Cardiac septum (tissue), 1 donor: ENCODE results near the gene STARD10. TPM values are rescaled to one million over a fixed set of nuclear protein-coding genes. Genes with fewer than 3 reads are reported as not detected.

Source experiments
- DNase-seq: peaks from one replicate; pipeline ENCODE4 v3.0.0-alpha.2; 2020; ENCODE audit warnings: low spot score
- intact Hi-C: fragments of 100-400 bp; cut with DNase I; formaldehyde crosslinking; loops from one replicate; pipeline ENCODE4 v1.14.0; 2022
- total RNA-seq: library from RNA; stranded (reverse); fragmentation: NEBNext Ultra II Directional; extraction: Animal tissue kit (Norgen Biotek cat#: 25700); gene quantifications from one replicate; pipeline ENCODE4 v1.2.1, GENCODE V29; 2021
- donor health status: DM: no; HTN: no; CAD: no.

STARD10 gene
- total RNA-seq, 1 donor from 2014 or later: 45.2 TPM

DNA sequence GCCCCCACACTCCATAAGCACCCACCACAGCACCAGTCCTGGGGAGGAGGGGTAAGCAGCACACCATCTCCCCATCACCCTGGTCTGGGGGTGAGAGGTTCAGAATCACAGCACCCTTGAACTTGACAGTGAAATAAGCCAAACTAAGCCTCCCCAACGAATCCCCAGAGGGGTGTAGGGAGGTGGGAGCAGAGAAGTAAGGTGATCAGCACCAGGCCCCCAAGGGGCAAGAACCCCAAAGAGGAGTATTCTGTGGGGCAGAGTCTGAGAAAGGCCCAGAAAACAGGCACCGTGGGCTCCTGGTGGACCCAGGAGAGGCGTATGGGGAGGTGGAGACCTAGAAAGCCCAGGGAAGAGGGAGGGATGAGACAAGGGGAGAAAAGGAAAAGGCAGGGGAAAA is 72.6 kb downstream of the STARD10 start:
- intact Hi-C loops: loop anchor here (5.0 kb wide), 1 partner anchor 456 kb away; no protein-coding TSS in a partner anchor
- no peak for DNase-seq

DNA sequence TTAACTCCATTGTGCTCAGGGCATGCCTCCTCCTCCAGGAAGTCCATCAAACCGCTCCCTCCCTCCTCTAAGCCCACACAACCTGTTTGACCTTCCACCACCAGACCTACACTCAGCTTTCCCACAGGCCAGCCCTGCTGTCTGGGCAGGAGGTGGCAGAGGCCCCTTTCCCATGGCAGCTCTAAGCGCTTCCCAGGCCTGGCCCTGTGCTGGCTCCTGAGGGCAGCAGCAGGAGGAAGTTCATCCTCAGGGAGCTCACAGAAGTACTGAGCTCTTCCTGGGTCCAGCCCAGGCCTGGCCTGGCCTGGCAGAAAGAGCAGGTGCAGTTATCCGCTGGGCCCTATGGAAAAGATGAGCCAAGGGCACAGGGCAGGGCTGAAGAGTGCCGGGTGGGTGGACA is 73.1 kb downstream of the STARD10 start:
- no peak for DNase-seq
- intact Hi-C loops: loop anchor here (5.0 kb wide), 1 partner anchor 457 kb away; no protein-coding TSS in a partner anchor

DNA sequence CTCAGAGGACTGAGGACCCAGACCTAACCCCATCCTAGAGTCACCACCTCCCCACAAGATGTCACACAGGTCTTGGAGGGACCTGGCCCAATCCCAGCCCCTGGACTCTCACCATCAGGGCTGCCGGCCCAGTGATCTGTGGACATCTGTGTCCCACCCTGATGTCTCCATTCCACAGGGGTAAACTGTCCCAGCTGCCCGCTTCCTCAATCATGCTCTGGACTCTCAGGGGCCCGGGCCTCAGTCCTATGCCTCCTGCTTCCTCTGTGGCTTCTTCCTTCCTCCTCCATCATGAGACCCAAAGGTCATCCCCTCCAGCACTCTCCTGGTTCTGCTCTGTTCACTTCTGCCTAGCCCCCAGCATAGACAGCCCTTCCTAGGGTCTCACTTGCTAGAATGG is 73.8 kb downstream of the STARD10 start:
- DNase-seq: peak; percentile 85
- intact Hi-C loops: loop anchor here (5.0 kb wide), 1 partner anchor 457 kb away; no protein-coding TSS in a partner anchor

DNA sequence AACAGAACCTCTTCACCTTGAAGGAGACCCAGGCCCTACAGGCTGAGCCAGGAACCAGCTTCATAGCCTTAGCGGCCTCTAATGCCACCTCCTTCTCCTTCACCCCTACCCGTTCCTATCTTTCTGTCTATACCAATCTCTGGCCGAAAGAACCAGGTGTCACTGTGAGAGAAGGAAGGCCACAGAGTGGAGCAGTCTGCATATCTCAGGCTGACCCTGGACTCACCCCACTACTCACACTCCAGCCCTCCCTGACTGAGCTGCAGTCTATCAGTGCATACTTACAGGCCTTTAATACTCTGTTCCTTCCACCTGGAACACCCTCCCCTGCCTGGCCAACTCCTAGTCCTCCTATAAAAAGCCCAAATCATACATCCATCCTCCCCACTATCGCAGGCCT is 74.3 kb downstream of the STARD10 start:
- no peak for DNase-seq
- intact Hi-C loops: no loop called here

DNA sequence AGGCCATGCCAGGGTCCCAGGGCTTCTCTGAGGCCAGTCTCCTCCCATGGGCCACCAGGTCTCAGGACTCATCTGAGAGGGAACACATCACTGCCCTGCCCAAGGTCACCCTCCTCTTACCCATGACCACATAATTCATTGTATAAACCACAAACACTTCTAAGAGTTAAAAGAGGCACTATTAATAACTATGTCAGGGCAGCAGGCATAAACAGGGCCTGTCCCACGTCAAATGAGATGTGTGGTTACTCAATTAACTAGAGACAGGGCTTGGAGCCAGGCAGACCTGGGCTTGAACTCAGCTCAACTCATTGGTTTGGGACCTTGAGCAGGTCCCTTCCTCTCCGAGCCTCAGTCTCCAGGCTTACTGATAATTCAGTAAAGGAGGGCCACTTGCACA is 74.7 kb downstream of the STARD10 start:
- intact Hi-C loops: no loop called here
- DNase-seq: no peak

DNA sequence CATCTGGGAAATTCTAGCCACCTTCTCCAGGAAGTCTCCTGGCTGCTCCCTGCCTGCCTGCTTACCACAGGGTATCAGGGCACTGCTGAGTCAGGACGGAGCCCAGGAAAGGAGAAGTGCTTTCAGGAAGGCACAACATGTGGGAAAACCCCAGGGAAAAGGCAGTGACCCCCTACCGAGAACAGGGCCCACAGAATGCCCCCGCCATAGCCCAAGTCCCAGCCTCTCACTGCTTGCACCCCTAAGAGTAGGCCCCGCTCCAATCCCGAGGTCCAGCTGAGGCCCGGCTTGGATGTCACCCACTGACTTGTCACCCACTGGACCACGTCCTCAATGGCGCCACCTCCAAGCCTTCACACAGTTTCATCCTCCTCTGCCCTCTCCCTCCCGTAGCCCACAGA is 75.7 kb downstream of the STARD10 start:
- intact Hi-C loops: no loop called here
- peak; percentile 86 for DNase-seq

DNA sequence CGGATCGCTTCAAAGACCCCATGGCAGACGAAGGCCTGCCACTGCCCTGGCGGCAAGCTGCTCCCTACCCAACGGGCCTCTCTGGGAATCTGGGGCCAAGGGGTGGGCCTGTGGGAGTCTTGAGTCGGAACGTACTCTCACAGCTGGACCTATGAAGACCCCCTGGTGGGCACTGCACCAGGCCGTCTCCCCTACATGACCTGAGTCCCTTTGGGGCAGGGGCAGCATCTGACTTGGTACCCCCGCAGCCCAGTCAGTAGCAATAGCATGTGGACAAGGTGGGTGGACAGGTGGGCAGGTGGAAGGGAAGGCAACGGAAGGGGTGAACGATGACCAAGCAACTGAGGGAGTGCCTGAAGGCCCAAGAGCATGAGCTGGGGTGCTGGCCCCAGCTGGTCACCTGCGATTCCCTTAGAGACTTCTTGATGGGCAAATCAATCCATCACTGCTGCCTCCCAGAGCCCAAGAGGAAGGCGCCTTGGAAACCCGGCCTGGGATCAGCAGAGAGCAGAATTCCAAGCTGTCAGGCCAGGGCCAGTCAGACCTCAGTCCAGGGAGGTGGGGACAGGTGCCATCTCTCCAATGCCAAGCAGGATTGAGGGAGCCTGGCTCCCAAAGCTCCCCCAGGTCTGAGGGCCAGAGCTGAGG is 76.9 kb downstream of the STARD10 start:
- DNase-seq: no peak
- intact Hi-C loops: no loop called here

DNA sequence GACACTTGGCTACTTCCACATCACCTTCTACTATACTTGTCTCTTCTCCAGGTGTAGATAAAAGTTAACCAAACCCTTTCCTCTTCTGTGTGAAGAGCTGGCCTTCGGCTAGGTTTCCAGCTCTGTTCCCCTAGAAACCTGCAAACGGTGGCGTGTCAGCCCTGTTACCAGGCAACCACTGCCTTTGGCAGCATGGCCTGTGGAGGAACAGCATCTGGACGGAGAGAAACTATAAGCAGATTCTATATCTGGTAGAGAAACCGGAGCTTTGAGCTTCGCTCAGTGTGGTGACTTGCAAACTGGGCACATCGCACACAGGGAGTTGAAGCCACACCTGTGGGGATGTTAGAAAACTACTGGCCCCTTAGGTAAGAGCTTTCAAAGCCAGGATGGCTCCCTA is 77.6 kb downstream of the STARD10 start:
- intact Hi-C loops: no loop called here
- DNase-seq: no peak

DNA sequence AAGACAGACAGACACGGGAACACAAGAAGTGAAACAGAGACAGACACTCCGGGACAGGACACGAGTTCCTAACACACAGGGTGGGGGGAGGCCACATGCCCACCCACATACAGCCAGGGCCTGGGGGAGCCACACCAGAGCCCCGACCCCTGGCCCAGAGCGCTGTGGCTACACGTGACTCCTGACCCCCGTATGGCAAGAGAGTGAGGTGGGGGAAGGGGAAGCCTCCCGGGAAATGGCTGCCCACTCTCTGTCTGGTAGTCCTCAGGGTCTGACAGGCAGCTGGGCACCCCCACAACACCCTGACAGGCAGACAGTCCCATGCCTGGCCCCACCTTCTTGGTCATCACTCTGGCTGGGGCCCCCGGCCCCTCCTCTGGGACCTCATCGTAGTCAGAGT is 81.0 kb downstream of the STARD10 start:
- DNase-seq: no peak
- intact Hi-C loops: no loop called here

DNA sequence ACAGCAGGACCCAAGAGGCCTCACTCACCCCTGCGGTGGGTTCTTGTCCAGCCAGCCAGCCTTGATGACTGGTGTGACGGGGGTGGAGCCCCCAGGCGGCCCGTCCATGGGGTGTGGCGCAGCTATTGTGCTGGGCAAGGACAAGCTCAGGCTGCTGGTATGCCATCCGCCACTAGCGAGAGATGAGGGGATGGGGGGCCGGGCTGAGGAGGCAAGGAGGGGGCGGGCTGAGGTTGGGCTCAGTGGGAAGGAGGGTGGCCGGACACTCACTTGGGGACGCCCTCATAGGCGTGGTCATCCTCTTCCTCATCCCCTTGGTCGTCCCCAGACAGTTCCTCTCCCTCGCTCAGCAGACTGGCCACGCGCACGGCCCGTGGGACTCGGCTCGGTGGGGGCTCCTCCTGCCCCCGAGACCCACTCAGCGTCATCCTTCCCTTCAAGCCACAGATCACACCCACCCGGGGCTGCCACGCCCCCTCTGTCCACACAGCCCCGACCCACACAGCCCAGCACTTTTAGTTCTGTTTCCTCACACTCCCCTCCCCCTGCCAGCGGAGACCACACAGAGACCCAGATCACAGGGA is 81.6 kb downstream of the STARD10 start:
- intact Hi-C loops: no loop called here

DNA sequence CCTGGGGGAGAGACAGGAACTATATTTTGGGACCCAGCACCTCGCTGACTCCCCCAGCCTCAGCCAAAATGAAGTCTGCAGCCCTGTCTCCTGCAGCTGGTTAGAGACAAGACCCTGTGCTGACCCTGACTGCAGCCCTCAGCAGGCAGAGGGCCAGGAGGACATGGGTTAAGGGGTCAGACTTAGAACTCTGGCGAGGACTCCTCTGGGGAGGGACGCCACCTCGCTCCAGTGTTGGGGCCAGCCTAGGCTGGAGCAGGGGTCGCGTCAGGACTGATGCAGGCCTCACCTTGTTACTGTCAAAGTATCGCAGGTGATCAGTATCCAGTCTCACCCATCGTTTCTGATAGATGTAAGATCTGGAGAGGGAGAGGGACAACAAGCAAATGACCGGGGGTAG is 82.7 kb downstream of the STARD10 start:
- intact Hi-C loops: no loop called here
- DNase-seq: no peak

More for the DNA sequence above, 81.6 kb downstream of the STARD10 start:
- DNase-seq: no peak

DNA sequence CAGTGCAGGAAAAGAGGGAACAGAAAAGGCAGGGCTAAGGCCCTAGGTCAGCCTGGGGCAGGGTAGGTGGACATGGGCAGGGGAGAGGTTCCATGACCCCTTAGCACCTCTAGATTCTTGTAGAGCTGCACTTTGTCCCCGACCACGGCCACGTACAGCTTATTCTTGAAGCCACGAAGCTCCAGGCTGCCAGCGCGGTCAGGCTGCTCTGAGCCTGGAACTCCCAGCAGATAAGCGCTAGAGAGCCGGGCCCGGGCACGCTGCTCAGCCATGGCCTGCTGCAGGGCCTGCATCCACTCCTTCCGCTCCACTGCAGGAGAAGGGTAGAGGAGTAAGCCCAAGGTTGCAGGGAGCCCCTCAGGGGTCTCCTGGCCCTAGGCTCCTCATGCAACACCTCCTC is 83.6 kb downstream of the STARD10 start:
- DNase-seq: no peak
- intact Hi-C loops: no loop called here

DNA sequence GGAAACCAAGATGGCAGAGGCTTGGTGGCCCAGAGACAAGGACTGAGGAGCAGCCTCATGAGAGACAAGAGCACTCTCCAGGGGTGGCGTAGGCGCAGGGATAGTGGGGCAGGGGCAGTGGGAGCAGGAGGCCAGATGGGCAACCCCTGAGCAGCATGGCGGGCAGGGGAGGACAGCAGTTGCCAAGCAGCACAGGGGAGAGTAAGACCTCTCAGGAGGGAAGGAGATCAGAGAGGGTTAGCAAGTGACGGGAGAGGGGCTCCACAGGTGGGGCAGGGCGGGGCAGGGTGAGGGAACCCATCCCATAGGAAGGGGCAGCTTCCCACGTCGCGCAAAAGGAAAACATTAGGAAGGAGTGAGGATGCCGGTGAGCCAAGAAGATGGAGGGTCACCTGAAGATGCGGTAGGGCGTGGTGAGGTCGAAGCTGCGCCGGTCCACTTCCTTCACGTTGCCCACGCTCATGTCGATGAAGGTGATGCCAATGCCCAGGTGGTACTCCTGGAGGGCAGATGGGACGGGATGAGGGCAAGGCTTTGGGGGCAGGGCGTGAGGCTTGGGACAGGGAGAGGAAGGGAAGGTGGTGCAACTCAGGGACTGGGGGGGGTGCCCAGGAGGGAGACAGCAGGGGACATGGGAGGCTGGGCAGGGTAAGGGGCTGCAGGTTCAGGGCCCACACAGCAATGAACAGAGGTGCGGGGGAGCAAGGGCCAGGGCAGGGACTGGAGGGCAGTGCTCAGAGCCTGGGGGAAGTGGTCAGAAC is 84.2 kb downstream of the STARD10 start:
- intact Hi-C loops: no loop called here
- no peak for DNase-seq

DNA sequence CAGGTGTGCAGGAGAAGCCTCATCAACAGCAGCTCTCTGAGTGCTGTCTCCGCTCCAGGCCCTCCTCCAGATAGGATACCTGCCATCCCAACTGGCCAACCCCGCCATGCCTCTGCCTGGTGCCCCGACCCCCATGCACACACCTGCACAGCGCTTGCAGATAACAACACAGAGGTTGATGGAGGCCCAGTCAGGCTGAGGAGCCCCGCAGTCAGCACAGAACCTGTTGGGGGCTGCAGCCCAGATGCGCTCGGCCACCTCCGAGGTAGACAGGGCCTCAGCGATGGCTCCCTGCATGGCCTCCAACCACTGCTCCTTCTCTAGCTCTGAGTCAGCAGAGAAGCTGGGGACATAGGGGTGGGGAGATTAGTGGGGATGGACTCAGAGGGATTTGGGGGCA is 86.8 kb downstream of the STARD10 start:
- intact Hi-C loops: no loop called here
- no peak for DNase-seq

DNA sequence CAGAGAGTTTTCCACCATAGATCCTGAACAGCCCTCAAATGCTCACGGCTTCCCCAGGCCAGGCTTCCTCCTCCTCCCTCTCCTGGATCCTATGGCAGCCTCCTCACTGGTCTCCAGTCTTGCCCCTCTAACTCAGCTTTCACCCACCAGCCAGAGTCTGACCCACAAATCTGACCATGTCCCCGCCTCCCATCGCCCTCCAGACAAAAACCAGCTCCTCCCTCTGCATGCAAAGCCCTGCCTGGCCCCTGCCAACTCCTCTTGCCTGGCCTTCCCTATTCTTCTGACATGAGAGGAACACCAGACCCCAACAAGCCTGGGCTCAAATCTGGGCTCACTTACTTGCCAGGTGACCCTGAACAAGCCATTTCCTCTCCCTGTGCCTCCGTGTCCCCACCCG is 87.3 kb downstream of the STARD10 start:
- no peak for DNase-seq
- intact Hi-C loops: no loop called here

DNA sequence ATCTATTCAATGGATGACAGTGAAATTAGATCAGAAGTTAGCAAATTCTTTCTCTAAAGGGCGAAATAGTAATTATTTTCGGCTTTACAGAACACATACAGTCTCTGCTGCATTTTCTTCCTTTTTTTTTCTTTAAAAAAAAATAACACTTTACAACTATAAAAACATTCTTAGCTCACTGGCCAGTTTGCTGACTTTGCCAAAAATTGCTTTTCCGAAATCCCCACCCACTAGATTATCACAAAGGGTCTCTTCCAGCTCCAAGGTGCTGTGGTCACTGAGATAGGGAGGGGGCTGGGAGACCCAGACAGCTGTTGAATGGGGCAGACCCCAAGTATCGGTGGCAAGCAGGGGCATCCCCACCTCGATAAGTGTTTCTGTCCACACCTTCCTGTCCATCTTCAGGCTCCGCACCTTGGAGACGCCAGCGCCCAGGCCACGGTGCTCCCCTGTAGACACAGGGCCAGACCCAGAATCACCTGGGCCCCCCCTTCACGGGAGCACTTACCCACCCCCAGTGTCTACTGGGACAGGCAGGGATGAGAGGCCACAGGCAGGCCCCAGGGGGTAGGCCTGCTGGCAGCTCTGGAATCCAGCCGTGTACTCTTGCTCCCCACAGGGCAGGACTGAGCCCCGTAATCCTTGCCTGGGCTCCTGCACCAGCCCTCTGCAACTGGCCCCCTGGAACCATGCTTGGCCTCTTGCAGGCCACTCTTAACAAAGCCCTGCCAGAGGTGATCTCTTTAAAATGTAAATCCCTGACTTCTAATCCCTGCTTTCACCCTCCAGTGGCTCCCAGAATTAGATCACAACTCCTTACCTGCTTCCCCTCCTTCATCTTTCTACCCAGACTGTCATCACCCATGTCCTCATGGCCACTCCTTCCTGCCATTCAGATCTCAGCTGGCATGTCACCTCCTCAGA is 88.1 kb downstream of the STARD10 start:
- DNase-seq: no peak
- intact Hi-C loops: no loop called here

DNA sequence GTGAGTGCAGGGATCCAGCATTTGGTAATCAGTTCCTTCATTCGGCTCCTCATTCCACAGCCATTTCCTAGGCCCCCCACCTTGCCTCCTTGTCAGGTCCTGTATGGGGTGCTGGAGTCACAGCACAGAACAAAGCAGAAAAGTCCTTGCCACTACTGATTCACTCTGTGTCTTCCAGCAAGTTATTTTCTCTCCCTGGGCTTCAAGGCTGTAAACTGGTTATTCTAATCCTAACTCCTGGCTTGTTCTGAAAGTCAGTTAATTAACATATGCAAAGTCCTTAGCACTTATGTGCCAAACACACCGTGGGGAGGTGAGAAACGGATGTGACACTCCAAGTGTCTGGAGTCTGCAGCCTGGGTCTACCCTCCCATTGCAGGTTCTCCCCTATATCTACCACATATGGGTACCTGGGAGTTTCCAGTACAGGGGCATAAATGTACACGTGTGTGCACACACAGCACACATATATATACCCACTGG is 89.0 kb downstream of the STARD10 start:
- no peak for DNase-seq
- intact Hi-C loops: no loop called here
